Esophagus muscularis mucosa (tissue), 4 donors: Measurements from ENCODE around the gene GNLY. TPM values are rescaled to one million over a fixed set of nuclear protein-coding genes. Genes with fewer than 3 reads are reported as not detected.

Experiments
- DNase-seq: peaks from one replicate; pipeline ENCODE4 v3.0.0-alpha.2; 2017; ENCODE audit errors: extremely low spot score
- H3K27ac ChIP-seq, 4 donors: fragments of 200-600 bp; sonication (generic); replicated peaks in 1 of 4; 1 replicate in 3 of 4; 2 replicates in 1 of 4; pipeline ENCODE4 v1.5.1; 2016 to 2019; ENCODE audit warnings: mild to moderate bottlenecking in 1 of 4
- H3K27me3 ChIP-seq, 4 donors: fragments of 200-600 bp; sonication (generic); one replicate each; pipeline versions ENCODE4 v1.5.1 to v1.6.0; 2016 to 2019
- H3K36me3 ChIP-seq, 4 donors: fragments of 200-600 bp; sonication (generic); one replicate each; pipeline ENCODE4 v1.5.1; 2016 to 2019
- H3K4me1 ChIP-seq, 4 donors: fragments of 200-600 bp; sonication (generic); one replicate each; pipeline ENCODE4 v1.5.1; 2016 to 2019
- H3K4me3 ChIP-seq, 4 donors: fragments of 200-600 bp; sonication (generic); 1 replicate in 2 of 4; 2 replicates in 2 of 4; pipeline ENCODE4 v1.5.1; 2016 to 2019; ENCODE audit warnings: mild to moderate bottlenecking in 4 of 4, moderate library complexity in 1 of 4
- H3K9me3 ChIP-seq, 4 donors: fragments of 200-600 bp; sonication (generic); 1 replicate in 3 of 4; 2 replicates in 1 of 4; pipeline ENCODE4 v1.5.1; 2016 to 2019
- CTCF ChIP-seq, 3 experiments: fragments of 200-600 bp in 2 of 3; fragments of 450-650 bp in 1 of 3; sonication (generic) in 2 of 3; IDR thresholded peaks; one replicate each; pipeline ENCODE4 v1.5.1; 2017 to 2019; ENCODE audit warnings: antibody characterized with exemption in 3 of 3, mild to moderate bottlenecking in 2 of 3, moderate library complexity in 1 of 3
- EP300 ChIP-seq: sonication (generic); formaldehyde crosslinking; IDR thresholded peaks from one replicate; pipeline ENCODE4 v1.6.1; 2017; ENCODE audit warnings: antibody characterized with exemption
- POLR2A ChIP-seq: fragments of 450-650 bp; IDR thresholded peaks from one replicate; pipeline ENCODE4 v1.6.1; 2017; ENCODE audit warnings: antibody characterized with exemption, moderate library complexity, mild to moderate bottlenecking, low read depth
- POLR2AphosphoS5 ChIP-seq, 2 donors: sonication (generic); formaldehyde crosslinking; IDR thresholded peaks; one replicate each; pipeline ENCODE4 v1.6.1; 2017; ENCODE audit warnings: antibody characterized with exemption in 2 of 2
- WGBS: methylation state at CpG from one replicate; pipeline ENCODE4 v1.1.5; 2018; 5-methylcytosine and 5-hydroxymethylcytosine counted together
- intact Hi-C: fragments of 100-400 bp; cut with DNase I; formaldehyde crosslinking; loops from one replicate; pipeline ENCODE4 v1.15.1; 2023
- total RNA-seq, 4 donors: library from RNA; depleted of rRNA; stranded (reverse); fragments of >200 nt; gene quantifications; one replicate each; pipeline versions ENCODE4 v1.1.0 to v1.2.1, GENCODE V29; 2016

Gene GNLY
- total RNA-seq, 4 donors from 2014 or later = 0.84 to 3.5 (median 2.0) TPM

- Histone ChIP-seq H3K4me3 (no peak overlapping the region), H3K4me1 (peaks cover 7 to 24% (median 15%) of the 10 kb centered on the region in 4 donors), H3K36me3 (no peaks in the 10 kb centered on the region), H3K27me3 (no peaks in the 10 kb centered on the region), H3K9me3 (no peaks in the 10 kb centered on the region), H3K27ac (no peak overlapping the region)
- DNase-seq = no peak
- WGBS = 92% methylated on average over 2 of the region's 2 CpGs
- TF ChIP-seq CTCF (IDR thresholded peaks at IDR 0.05) (no peak), POLR2AphosphoS5 (IDR thresholded peaks at IDR 0.05) (no peak), POLR2A (no peak), EP300 (no peak)
- intact Hi-C loops = loop anchor here (10.0 kb wide), 1 partner anchor 351 kb away; no protein-coding TSS in a partner anchor
Measured at GRCh38 chr2:85723707-85724360, 29.7 kb downstream of the GNLY start.

GRCh38 chr2:85724731-85725181 is 30.6 kb downstream of the GNLY start:
- intact Hi-C loops = loop anchor here (10.0 kb wide), 1 partner anchor 350 kb away; no protein-coding TSS in a partner anchor

GRCh38 chr2:85725451-85725850 is 31.3 kb downstream of the GNLY start:
- no peaks in the 10 kb centered on the region for H3K27me3 ChIP-seq
- peaks cover 15 to 28% (median 21%) of the 10 kb centered on the region in 4 donors for H3K4me1 ChIP-seq
- intact Hi-C loops = loop anchor here (10.0 kb wide), 1 partner anchor 349 kb away; no protein-coding TSS in a partner anchor
- TF ChIP-seq POLR2A = no peak
- no peak for TF ChIP-seq POLR2AphosphoS5 (IDR thresholded peaks at IDR 0.05)
- no peak for TF ChIP-seq EP300
- no peak for TF ChIP-seq CTCF (IDR thresholded peaks at IDR 0.05)
- H3K36me3 ChIP-seq = no peaks in the 10 kb centered on the region
- no peaks in the 10 kb centered on the region for H3K9me3 ChIP-seq
- H3K27ac ChIP-seq = no peak overlapping the region
- DNase-seq = no peak
- WGBS = 71% methylated on average over 2 of the region's 2 CpGs
- H3K4me3 ChIP-seq = no peak overlapping the region

More at GRCh38 chr2:85724731-85725181, 30.6 kb downstream of the GNLY start:
- Histone ChIP-seq H3K27me3 (no peaks in the 10 kb centered on the region), H3K36me3 (no peaks in the 10 kb centered on the region), H3K9me3 (no peaks in the 10 kb centered on the region), H3K4me1 (peaks cover 15 to 28% (median 22%) of the 10 kb centered on the region in 4 donors), H3K4me3 (no peak overlapping the region), H3K27ac (no peak overlapping the region)
- TF ChIP-seq POLR2A (no peak), EP300 (no peak), POLR2AphosphoS5 (IDR thresholded peaks at IDR 0.05) (no peak), CTCF (IDR thresholded peaks at IDR 0.05) (no peak)
- WGBS = 75% methylated on average over 5 of the region's 5 CpGs
- no peak for DNase-seq

- TF ChIP-seq CTCF (IDR thresholded peaks at IDR 0.05) = no peak
- peak; percentile 15 to 16 for TF ChIP-seq POLR2AphosphoS5 (IDR thresholded peaks at IDR 0.05)
- TF ChIP-seq POLR2A = no peak
- TF ChIP-seq EP300 = no peak
- Histone ChIP-seq H3K27ac (peak overlapping the region in 1 of 4 donors; percentile 18), H3K9me3 (no peaks in the 10 kb centered on the region), H3K4me1 (peaks cover 21 to 28% (median 24%) of the 10 kb centered on the region in 4 donors), H3K27me3 (no peaks in the 10 kb centered on the region), H3K36me3 (no peaks in the 10 kb centered on the region), H3K4me3 (no peak overlapping the region)
- intact Hi-C loops = loop anchor here (2.0 to 10.0 kb wide), 2 partner anchors 87 to 347 kb away; no protein-coding TSS in a partner anchor
- no peak for DNase-seq
- 74% methylated on average over 10 of the region's 10 CpGs for WGBS
Measured at GRCh38 chr2:85727798-85728197, 33.6 kb downstream of the GNLY start.
